HepG2 (cell line): ENCODE data around the gene CD48.

Experiments used
- CBX5 ChIP-seq: sonication (generic); formaldehyde crosslinking; IDR thresholded peaks from 2 replicates; pipeline ENCODE4 v1.4.0; 2020; ENCODE audit warnings: missing genetic modification reagents, borderline replicate concordance
- CTCF ChIP-seq: sonication (generic); formaldehyde crosslinking; IDR thresholded peaks from 2 replicates; pipeline ENCODE4 v1.5.0; 2020; ENCODE audit warnings: mild to moderate bottlenecking, missing genetic modification reagents, moderate library complexity
- JUN ChIP-seq: sonication (generic); formaldehyde crosslinking; IDR thresholded peaks from 2 replicates; pipeline ENCODE4 v1.4.0; 2020; ENCODE audit warnings: mild to moderate bottlenecking, missing genetic modification reagents
- POLR2A ChIP-seq, 2 experiments: IDR thresholded peaks; 2 replicates each; pipeline ENCODE4 v1.6.1; 2011; ENCODE audit warnings: low read depth in 2 of 2, low read length in 2 of 2, mild to moderate bottlenecking in 1 of 2, moderate library complexity in 1 of 2; ENCODE audit not compliant: insufficient read depth in 1 of 2
- TF ChIP-seq, protein P1 (sequence below): IDR thresholded peaks from 2 replicates; pipeline ENCODE4 v1.6.1; 2016; ENCODE audit warnings: control low read depth

- no peak for TF ChIP-seq POLR2A (IDR thresholded peaks at IDR 0.05; ENCODE audit: insufficient read depth in 1 of 2, low read depth in 2 of 2, low read length in 2 of 2)
- TF ChIP-seq JUN (CRISPR knock-in tag): no peak
- no peak for TF ChIP-seq CTCF (CRISPR knock-in tag)
- TF ChIP-seq, protein P1, sequence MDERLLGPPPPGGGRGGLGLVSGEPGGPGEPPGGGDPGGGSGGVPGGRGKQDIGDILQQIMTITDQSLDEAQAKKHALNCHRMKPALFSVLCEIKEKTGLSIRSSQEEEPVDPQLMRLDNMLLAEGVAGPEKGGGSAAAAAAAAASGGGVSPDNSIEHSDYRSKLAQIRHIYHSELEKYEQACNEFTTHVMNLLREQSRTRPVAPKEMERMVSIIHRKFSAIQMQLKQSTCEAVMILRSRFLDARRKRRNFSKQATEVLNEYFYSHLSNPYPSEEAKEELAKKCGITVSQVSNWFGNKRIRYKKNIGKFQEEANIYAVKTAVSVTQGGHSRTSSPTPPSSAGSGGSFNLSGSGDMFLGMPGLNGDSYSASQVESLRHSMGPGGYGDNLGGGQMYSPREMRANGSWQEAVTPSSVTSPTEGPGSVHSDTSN (CRISPR knock-in tag): no peak
- no peak for TF ChIP-seq CBX5 (CRISPR knock-in tag)
These were observed 35.3 kb upstream of the CD48 start for GRCh38 chr1:160746836-160747500.
